Tibial artery (tissue), 4 donors: ENCODE data around the gene AHCYL2.

ENCODE experiments used
- DNase-seq, 2 donors: peaks; one replicate each; pipeline ENCODE4 v3.0.0-alpha.2; 2019
- H3K27ac ChIP-seq, 2 donors: fragments of 200-600 bp; sonication (generic) in 1 of 2; 1 replicate in 1 of 2; 2 replicates in 1 of 2; pipeline ENCODE4 v1.5.1; 2018 to 2019; ENCODE audit warnings: mild to moderate bottlenecking in 1 of 2
- H3K27me3 ChIP-seq, 2 donors: fragments of 200-600 bp; sonication (generic) in 1 of 2; one replicate each; pipeline versions ENCODE4 v1.5.1 to v1.6.0; 2016 to 2019
- H3K36me3 ChIP-seq, 3 donors: fragments of 200-600 bp; sonication (generic) in 2 of 3; one replicate each; pipeline ENCODE4 v1.5.1; 2016 to 2019; ENCODE audit warnings: mild to moderate bottlenecking in 2 of 3
- H3K4me1 ChIP-seq, 4 donors: fragments of 200-600 bp; sonication (generic) in 2 of 4; 1 replicate in 3 of 4; 2 replicates in 1 of 4; pipeline ENCODE4 v1.5.1; 2016 to 2019
- H3K4me3 ChIP-seq, 2 donors: fragments of 200-600 bp; sonication (generic) in 1 of 2; 1 replicate in 1 of 2; 2 replicates in 1 of 2; pipeline ENCODE4 v1.5.1; 2018 to 2019; ENCODE audit warnings: mild to moderate bottlenecking in 2 of 2
- H3K9me3 ChIP-seq, 3 donors: fragments of 200-600 bp; sonication (generic) in 1 of 3; one replicate each; pipeline ENCODE4 v1.5.1; 2016 to 2019
- intact Hi-C: fragments of 100-400 bp; cut with DNase I; formaldehyde crosslinking; loops from one replicate; pipeline ENCODE4 v1.15.0; 2023; ENCODE audit warnings: low total_unique reads
- TF ChIP-seq, protein P1 (sequence below), 2 experiments: fragments of 200-600 bp in 1 of 2; fragments of 450-650 bp in 1 of 2; IDR thresholded peaks; one replicate each; pipeline ENCODE4 v1.5.1; 2017 to 2019; ENCODE audit warnings: antibody characterized with exemption in 2 of 2, mild to moderate bottlenecking in 1 of 2, moderate library complexity in 1 of 2

The AHCYL2 gene

DNA sequence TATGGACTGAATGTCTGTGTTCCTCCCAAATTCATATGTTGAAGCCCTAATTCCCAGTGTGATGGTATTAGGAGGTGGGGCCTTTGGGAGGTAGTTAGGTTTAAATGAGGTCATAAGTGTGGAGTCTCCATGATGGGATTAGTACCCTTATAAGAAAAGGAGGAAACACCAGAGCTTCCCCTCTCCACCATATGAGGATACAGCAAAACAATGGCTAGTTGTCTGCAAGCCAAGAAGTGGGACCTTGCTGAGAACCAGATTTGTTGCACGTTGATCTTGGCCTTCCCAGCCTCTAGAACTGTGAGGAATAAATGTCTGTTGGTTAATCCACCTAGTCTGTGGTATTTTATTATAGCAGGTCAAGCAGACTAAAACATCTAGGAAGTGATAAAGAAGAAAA, 102.2 kb downstream of the AHCYL2 start:
- H3K4me3 ChIP-seq = no peak overlapping the region
- peaks cover 0 to 13% (median 12%) of the 10 kb centered on the region in 3 donors for H3K36me3 ChIP-seq
- no peak overlapping the region for H3K27ac ChIP-seq
- H3K9me3 ChIP-seq = peaks cover 0 to 12% (median 5%) of the 10 kb centered on the region in 3 donors
- TF ChIP-seq, protein P1, sequence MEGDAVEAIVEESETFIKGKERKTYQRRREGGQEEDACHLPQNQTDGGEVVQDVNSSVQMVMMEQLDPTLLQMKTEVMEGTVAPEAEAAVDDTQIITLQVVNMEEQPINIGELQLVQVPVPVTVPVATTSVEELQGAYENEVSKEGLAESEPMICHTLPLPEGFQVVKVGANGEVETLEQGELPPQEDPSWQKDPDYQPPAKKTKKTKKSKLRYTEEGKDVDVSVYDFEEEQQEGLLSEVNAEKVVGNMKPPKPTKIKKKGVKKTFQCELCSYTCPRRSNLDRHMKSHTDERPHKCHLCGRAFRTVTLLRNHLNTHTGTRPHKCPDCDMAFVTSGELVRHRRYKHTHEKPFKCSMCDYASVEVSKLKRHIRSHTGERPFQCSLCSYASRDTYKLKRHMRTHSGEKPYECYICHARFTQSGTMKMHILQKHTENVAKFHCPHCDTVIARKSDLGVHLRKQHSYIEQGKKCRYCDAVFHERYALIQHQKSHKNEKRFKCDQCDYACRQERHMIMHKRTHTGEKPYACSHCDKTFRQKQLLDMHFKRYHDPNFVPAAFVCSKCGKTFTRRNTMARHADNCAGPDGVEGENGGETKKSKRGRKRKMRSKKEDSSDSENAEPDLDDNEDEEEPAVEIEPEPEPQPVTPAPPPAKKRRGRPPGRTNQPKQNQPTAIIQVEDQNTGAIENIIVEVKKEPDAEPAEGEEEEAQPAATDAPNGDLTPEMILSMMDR (IDR thresholded peaks at IDR 0.05) = no peak
- no peak for DNase-seq
- H3K4me1 ChIP-seq = no peaks in the 10 kb centered on the region
- H3K27me3 ChIP-seq = no peaks in the 10 kb centered on the region
- intact Hi-C loops = no loop called here

DNA sequence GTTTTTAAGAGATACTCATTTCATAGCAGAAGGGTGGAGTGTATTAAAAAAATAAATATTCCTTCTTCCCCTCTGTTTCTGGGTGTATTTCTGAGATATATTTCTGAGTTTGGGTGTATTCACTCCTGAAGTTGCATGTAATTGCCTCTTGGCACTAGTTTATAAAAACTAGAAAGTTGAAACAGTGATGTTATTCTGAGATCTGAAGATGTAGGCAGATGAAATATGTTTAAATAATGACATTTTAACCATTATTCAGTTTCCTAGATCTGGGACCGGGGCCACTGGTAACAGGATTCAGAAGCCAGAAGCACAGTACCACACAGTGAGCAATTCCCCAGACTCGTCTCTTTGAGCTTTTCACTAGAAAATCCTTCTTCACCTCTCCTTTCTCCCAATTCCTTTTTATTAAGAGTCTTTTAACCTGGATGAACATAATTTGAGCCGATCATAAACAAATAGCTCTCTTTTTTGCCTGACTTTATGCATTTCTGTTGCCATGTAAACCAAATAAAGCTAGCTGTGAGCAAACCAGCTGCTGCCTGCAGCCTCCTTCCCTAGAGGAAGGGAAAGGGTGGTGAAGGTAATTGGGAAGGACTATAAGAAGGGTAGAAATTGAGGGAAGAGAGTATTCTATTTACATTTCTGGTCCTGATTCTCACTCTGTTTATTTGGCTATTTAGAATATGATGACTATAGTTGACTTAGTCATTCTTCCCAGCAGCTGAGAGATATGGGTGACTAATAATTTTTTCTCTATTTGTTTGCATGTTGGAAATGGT, 107.6 kb downstream of the AHCYL2 start:
- DNase-seq = no peak
- no peaks in the 10 kb centered on the region for H3K27me3 ChIP-seq
- H3K27ac ChIP-seq = no peak overlapping the region
- H3K36me3 ChIP-seq = no peaks in the 10 kb centered on the region
- TF ChIP-seq, protein P1 (IDR thresholded peaks at IDR 0.05) = no peak
- H3K4me1 ChIP-seq = peaks cover 0 to 5% (median 0%) of the 10 kb centered on the region in 4 donors
- intact Hi-C loops = no loop called here
- no peaks in the 10 kb centered on the region for H3K9me3 ChIP-seq
- no peak overlapping the region for H3K4me3 ChIP-seq

DNA sequence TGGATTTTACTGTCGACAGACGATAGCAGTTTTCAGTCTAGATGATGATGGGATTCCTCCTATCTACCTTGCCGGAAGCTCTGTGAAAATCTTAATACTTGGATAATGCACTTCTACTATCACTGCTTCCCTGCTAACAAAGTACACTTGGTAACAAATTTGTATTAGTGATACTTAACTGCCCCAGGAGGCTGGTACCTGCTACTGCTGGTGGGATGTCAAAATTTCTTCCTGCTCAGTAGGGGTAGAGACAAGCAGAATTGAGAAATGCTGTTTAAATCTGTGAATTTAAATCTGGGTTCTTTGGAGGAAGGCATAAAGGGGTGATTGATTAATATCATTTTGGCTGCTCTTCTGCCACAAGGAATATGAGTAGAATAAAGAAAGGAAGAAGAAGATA, 109.6 kb downstream of the AHCYL2 start:
- peaks cover 0 to 5% (median 0%) of the 10 kb centered on the region in 4 donors for H3K4me1 ChIP-seq
- no peaks in the 10 kb centered on the region for H3K36me3 ChIP-seq
- no peak for DNase-seq
- H3K9me3 ChIP-seq = no peaks in the 10 kb centered on the region
- TF ChIP-seq, protein P1 (IDR thresholded peaks at IDR 0.05) = no peak
- intact Hi-C loops = no loop called here
- H3K4me3 ChIP-seq = no peak overlapping the region
- H3K27ac ChIP-seq = no peak overlapping the region
- no peaks in the 10 kb centered on the region for H3K27me3 ChIP-seq

DNA sequence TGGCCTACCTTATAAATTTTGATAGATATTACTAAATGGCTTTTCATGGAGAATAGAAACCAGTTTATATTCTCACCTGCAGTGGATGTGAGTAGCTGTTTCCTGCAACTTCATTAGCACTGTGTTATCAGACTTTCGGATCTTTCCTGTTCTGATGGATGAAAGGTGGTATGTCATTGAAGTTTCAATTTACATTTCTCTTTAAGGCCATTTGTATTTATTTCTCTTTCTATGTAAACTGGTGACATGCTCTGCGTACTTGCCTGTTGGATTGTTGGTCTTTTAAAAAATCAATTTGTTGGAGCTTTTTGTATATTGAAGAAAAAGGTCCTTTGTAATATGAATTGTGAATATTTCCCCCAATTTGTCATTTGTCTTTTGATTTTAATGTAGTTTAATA, 113.6 kb downstream of the AHCYL2 start:
- Histone ChIP-seq H3K27me3 (no peaks in the 10 kb centered on the region), H3K36me3 (no peaks in the 10 kb centered on the region), H3K27ac (no peak overlapping the region), H3K9me3 (no peaks in the 10 kb centered on the region), H3K4me1 (no peaks in the 10 kb centered on the region), H3K4me3 (no peak overlapping the region)
- no peak for DNase-seq
- intact Hi-C loops = no loop called here
- TF ChIP-seq, protein P1 (IDR thresholded peaks at IDR 0.05) = no peak

DNA sequence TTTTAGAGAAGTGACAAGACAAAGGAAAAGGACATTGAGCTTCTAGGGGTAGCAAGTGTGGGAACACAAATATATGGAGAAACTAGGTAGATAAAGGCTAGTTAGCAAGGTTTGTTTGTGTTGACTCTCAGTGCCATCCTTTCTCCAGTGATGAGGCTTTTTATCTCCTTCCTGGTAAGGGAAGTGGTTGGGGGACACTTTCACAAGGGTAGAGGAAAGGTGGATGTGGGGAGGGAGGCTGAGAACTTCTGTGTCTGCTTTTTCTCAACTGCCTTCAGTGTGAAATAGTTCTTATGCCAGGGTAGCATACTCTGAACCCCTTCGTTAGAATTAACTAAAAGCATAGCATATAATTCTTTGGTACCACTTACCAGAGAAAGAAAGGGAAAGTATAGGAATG, 116.4 kb downstream of the AHCYL2 start:
- Histone ChIP-seq H3K27ac (no peak overlapping the region), H3K9me3 (no peaks in the 10 kb centered on the region)

More for the DNA sequence above, 116.4 kb downstream of the AHCYL2 start:
- Histone ChIP-seq H3K27me3 (no peaks in the 10 kb centered on the region), H3K4me1 (no peaks in the 10 kb centered on the region), H3K36me3 (no peaks in the 10 kb centered on the region), H3K4me3 (no peak overlapping the region)
- TF ChIP-seq, protein P1 (IDR thresholded peaks at IDR 0.05) = no peak
- intact Hi-C loops = no loop called here
- no peak for DNase-seq
